ENCODE data around the gene KIF13A. TPM values are rescaled to one million over a fixed set of nuclear protein-coding genes. Genes with fewer than 3 reads are reported as not detected.

KIF13A gene
- total RNA-seq, 4 donors from 2014 or later = 38.6 to 64.3 (median 43.9) TPM

DNA sequence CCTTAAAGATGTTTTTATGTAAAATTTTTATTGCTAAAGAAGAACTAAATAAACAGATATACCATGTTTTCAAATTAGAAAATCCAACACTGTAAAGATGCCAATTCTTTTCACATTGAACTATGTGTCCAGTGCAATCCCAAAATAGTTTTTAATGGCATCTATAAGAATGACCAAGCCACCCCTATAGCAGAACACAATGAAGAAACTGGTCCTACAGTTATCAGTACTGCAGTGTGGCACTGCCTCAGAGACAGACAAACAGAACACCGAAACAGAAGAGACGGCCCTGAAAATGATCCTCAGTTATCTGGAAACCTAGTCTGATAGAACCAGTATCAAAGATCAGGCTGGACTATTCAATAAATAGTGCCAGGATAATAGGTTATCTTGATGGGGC, 41.9 kb downstream of the KIF13A start:
- DNase-seq (ENCODE audit: low spot score) (no peak), ATAC-seq (ENCODE audit: low FRiP score) (no peak)
- TF ChIP-seq CTCF (IDR thresholded peaks at IDR 0.05) = no peak

DNA sequence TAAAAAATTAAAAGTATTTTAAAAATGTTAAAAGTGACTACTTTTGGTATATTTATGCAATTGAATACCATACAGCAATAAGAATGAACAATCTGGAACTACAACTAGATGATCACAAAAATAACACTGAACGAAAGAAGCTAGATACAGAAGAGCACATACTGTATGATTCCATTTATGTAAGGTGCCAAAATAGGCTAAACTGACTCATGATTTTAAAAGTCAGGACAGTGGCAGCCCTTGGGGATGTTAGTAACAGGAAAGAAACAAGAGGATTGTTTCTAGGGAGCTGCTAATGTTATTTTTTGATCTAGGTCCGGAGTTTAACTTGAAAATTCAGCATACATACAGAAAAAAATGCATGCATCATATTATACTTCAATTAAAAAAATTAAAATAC, 42.3 kb downstream of the KIF13A start:
- DNase-seq (ENCODE audit: low spot score) = no peak
- TF ChIP-seq CTCF (IDR thresholded peaks at IDR 0.05) = no peak
- peak; percentile 59 for ATAC-seq (ENCODE audit: low FRiP score)

DNA sequence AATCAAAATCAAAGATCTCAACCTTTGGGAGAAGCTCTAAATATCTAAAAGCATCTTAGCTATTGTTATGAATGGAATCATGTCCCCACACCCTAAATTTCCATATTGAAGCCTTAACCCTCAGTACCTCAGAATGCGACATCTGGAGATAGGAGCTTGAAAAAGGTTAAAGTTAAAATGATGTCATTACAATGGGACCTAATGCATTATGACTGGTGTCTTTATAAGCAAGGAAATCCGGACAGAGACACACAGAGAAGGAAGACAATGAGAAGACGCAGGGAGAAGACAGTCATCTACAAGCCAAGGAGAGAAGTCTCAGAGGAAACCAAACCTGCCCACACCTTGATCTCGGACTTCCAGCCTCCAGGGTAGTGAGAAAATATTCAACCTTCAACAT, 46.1 kb downstream of the KIF13A start:
- DNase-seq (ENCODE audit: low spot score) (no peak), ATAC-seq (ENCODE audit: low FRiP score) (no peak)
- TF ChIP-seq CTCF (IDR thresholded peaks at IDR 0.05) = no peak

GRCh38 chr6:17940151-17940792, 47.2 kb downstream of the KIF13A start:
- ATAC-seq (ENCODE audit: low FRiP score) = no peak
- TF ChIP-seq CTCF (IDR thresholded peaks at IDR 0.05) = no peak

GRCh38 chr6:17938901-17939300, 48.5 kb downstream of the KIF13A start:
- ATAC-seq (ENCODE audit: low FRiP score) (no peak), DNase-seq (ENCODE audit: low spot score) (no peak)
- TF ChIP-seq CTCF (IDR thresholded peaks at IDR 0.05) = no peak

More at GRCh38 chr6:17940151-17940792, 47.2 kb downstream of the KIF13A start:
- DNase-seq (ENCODE audit: low spot score) = no peak

DNA sequence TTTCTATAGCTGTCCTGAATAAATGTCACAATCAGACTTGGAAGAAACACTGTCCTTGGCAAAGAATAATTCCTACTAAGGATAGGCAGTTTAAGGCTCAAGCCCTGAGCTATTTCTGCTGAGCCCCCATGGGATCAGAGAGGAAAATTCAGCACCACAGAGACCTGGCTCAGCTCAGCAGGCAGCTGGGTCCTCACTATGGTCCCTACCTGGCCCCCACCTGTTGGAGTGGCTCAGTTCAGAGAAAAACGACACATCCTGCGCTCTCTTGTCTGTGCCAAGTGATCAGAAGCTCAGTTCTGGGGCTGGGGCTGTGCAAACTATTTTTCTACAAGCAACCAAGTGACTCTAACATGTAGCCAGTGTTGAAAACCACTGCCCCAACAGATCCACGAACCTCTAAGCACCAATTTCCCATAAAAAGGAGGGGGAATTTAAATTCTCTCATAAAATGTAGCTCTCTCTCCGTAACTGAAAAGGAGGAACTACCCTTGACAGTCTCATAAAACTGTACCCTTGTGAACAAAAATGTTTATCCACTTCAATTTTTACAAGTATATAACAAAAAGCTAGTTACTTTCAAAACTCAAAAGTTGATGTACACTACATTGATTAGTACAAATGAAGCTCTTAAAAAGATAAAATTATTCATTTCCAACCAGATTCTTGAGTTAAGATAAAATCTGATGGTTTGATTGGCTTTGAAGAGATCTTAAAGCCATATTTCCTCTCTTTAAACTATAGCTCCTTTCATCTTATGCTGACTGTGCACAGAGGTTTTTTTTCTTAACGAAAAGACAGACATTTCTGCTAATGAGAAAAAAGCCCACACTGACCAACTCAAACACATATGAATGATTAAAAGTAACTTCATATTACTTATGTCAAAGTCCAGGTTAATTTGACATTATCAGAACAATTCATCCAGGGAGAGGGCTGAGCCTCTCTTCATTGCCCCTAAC, 52.0 kb downstream of the KIF13A start:
- DNase-seq (ENCODE audit: low spot score) = no peak
- no peak for TF ChIP-seq CTCF (IDR thresholded peaks at IDR 0.05)
- no peak for ATAC-seq (ENCODE audit: low FRiP score)
